GM19467 (cell line): ENCODE measurements around the gene APC2.
"Not testable (repeated sequence)": the region's sequence is repeated elsewhere in the genome, so short reads cannot be mapped to it uniquely, and the experiment has no call there.

Source experiments
- ATAC-seq: cut with Tn5 transposase; IDR thresholded peaks from one replicate; pipeline ENCODE4 v1.9.1; 2021; ENCODE audit warnings: mild to moderate bottlenecking, moderate library complexity; ENCODE audit not compliant: unreplicated experiment

The APC2 gene

DNA sequence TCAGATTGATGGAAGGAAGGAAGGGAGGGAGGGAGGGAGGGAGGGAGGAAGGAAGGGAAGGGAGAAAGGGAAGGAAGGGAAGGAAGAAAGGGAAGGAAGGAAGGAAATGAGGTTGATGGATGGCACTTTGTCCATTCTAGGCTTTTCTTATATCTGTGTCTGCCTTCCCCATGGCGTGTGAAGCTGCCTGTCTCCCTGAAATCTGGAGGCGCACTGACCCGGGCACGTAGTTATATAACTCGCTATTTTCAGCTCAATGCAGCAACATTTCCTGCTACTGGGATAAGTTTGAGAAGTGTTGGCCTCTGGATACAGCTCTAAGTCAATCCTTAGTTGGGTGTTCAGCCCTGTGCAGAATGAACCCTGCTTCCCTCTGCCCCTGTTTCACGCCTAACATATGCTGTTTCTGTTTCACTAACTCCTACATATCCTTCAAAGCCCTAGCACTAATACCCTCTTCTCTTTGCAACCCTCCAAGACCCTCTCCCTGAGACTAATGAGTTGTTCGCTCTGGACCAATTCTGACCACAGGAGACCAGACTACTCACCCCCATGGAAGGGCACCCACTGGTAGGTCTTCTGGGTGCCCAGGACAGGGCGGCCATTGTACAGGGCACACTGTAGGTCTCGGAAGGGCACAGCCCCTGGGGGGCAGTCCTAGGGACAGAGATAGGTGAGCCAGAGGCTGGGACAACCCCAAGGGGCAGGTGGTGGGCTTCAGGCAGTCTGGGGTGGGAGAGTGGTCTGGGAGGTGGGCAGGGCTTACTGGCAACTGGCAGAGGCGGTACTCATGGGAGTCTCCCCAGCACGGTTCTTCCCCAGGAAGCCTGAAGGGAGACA, 59.9 kb downstream of the APC2 start:
- no peak for ATAC-seq

DNA sequence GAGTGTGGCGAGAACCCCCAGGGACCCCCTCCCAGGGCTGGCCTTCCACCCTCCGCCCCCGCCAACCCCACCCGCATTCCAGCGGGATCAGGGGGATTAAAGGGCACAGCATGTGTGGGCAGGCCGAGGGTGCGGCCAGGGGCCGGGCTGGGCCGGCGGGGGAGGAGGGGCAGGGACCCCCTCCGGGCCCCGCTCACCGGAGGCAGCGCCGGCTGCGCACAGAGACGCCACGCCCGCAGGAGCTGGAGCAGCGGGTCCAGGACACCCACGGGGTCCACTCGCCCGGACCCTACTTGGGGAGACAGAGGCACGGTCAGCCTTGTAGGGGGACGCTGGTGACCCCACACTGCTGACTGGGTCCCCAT, 60.5 kb downstream of the APC2 start:
- no peak for ATAC-seq

DNA sequence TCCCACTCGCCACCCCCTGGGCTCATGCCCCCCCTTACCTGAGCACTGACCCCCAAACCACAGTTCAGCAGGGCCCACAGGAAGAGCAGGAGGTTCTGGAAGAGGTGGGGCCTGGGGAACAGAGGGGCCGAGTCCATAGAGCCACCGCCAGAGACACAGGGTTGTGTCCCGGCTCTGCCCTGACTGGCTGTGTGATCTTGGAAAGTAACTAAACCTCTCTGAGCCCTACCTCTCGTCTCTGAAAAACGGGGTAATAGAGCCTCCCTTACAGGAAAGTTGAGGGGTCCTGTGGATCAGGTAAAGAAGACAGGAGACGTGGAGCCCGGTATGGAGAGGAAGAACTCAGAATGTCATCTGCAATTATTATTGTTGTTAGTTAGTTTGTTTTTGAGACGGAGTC, 60.9 kb downstream of the APC2 start:
- ATAC-seq: no peak

DNA sequence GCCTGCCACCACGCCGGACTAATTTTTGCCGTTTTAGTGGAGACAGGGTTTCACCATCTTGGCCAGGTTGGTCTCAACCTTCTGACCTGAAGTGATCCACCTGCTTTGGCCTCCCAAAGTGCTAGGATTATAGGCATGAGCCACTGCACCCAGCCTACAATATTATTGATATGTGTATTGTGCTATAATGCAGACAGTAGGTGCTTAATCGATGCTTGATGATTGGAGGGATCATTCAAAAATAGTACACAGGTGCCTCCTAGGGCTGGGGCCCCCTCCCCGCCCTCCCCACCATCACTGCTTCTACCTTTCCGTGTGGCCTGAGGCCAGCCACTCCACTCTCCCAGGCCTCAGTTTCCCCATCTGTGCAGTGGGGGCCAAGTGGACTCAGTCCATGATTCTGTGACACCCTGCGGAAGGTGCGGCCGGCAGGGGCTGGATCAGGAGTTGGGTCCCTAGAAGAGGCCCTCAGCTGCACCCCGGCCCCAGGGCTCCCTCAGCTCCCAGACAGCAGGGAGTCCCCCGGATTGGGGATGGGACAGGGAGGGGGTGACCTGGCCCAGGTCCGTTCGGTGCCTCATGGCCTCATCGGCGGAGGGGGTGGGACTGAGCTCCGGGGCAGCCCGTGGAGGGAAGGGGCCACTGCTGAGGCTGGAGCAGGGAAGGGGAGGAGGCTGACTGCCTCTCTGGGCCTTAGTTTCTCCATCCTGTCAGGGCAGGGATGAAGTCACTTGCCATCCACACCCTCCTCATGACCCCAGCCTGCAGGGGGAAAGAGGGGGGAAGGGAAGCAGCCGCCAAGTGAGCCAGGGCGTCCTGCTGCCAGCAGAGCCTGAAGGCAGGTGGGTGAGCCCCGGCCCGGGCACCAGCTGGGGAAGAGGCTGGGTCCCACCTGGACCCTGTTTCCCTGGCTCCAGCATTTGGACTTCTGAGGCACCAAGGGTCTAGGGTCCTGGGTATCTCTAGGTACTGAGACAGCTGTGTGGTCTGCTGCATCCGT, 61.7 kb downstream of the APC2 start:
- ATAC-seq: no peak

DNA sequence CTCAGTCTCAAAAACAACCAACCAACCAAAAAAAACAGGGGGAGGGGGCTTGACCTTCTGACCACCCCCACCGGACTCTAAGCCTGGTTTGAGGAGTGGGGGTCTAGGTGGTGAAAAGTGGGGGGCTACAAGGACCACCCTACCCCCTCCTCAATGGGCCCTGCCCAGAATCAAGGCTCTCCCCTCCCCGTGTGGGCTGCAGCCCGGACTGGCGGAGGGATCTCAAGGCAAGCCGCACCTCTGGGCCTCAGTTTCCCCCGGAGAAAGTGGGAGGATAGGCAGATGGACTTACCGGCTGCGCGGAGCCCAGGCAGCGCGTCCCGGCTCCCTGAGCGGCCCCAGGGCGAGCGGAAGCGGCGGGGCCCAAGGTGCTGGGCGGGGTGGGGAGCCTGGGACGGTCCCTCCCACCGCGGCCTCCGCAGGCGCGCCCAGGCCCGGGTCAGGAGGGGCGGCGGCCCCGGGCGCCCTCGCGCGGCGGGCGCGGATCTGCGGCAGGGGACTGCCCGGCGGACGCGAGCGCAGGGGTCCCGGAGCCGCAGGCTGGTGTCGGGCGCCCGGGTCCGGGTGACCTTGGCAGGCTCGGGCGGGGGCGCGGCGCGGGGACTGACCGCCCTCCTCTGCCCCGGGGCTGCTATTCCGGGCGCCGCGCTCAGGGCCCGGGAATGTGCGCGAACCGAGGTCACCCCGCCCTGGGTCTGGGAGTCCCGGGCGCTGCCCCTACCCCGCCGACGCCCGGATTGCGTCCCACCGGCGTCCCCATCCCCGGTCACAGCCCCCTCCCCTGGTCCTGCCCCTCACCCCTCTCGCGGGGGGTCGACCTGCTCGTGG, 63.0 kb downstream of the APC2 start, which contains the start of gene ADAMTSL5:
TSS of gene ADAMTSL5 (minus strand) at position 349 of the 828 bp plus-strand sequence. CDS start 2,076 bp downstream, outside the sequence.
- no peak for ATAC-seq

DNA sequence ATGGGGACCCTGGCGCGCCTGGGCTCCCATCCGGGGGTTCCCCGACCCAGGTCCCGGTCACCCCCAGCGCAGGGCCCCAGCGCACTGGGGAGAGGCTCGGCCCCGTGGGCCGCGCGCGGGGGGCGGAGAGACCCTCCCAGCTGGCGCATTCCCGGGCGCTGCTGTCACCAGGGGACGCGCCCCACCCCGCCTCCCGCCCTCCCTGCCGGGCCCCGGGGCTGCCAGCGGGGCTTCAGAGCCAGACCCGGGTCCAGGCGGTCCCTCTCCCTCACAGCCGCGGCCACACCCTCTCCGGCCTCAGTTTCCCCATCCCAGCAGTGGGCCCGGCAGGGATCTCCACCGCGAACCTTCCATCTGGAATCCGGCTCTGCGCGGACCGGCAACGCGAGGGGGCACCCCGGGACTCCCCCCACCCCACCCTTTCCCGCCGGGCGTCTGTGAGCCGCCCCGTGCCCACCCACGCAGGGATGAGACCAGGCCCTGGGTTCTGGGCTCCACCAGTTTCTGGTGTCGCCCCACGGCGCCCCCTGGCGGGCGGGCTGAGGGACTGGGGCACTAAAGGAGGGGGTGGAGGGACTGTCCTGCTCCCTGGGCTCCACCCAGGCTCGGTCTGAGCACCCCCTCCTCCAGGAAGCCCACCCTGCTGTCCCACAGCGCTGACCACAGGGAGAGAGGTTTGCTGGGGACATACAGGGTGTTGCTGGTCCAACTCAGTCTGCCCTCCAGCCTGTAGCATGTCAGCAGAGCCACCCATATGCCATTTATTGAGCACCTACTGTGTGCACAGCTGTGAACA, 63.8 kb downstream of the APC2 start:
- ATAC-seq: no peak

DNA sequence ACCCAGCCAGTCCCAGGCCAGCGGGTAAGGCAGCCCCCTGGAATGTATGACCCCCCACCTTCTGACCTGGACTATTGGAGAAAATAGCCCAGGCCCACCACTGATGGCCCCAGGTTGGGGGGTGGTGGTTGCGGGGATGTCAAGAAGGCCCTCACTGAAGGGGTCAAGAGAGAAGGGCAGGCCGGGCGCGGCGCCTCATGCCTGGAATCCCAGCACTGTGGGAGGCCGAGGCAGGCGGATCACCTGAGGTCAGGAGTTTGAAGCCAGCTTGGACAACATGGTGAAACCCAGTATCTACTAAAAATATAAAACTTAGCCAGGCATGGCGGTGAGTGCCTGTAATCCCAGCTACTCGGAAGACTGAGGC, 64.4 kb downstream of the APC2 start:
- no peak for ATAC-seq

DNA sequence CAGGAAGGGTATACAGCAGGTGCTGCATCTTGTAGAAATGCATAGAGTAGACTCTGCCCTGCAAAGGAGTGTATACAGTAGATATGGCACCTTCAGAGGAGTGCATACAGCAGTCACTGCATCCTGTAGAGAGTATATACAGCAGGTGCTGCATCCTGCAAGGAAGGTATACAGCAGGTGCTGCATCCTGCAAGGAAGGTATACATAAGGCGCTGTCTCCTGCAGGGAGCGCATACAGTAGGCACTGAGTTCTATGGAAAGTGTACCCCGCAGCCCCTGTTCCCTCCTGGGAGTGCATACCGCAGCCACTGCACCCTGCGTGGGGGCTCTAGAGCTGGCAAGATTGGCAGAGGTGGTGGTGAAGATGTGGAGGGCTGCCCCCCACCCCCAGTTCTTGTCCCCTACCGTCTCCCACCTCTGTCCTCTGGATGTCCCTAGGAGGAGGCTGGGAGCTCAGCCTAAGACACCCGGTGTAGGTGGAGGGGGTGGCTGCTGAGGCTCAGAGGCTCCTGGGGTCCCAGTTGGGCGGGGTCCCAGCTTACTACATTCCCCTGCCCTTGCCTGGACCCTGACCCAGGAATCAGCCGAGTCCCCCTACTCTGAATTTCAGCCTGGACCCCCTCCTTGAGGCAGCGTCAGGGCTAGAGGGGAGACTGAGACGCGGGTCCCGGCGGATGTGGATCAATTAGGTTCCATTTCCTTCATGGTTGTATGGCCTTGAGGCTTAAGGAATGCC, 65.2 kb downstream of the APC2 start:
- ATAC-seq: no peak

DNA sequence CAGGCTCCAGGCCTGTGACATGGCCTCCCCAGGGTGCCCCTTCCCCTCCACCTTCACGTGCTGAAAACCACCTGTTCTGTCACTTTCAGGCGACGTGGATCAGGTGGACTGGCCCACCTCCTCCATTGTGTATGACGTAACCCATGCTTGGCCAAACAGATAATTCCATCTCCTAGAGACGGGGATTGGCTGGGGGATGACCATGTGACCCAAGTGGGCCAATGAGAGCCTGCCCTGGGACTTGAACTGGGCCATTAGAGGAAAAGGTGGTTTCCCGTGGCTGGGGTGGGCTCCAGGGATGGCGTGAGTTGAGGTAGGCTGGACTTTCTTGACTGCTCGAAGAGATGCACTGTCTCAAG, 66.5 kb downstream of the APC2 start:
- no peak for ATAC-seq

DNA sequence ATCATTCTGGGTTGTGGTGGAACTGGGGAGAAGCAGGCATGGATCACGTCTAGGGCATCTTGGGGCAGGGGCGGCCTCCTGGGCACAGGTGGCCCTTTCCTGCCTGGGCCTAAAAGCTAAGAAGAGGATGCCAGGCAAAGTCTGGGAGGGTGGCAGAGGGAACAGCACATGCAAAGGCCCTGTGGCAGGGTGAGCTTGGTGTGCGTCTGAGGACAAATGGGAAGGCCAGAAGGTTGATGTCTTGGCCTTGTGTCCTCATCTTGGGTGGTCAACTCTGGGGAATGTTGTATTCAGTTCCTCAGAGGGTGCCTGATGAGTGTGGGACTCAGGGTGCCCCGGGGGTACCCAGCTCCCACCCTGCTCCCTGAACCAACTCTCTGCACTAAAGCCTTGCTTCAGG, 68.5 kb downstream of the APC2 start:
- no peak for ATAC-seq

DNA sequence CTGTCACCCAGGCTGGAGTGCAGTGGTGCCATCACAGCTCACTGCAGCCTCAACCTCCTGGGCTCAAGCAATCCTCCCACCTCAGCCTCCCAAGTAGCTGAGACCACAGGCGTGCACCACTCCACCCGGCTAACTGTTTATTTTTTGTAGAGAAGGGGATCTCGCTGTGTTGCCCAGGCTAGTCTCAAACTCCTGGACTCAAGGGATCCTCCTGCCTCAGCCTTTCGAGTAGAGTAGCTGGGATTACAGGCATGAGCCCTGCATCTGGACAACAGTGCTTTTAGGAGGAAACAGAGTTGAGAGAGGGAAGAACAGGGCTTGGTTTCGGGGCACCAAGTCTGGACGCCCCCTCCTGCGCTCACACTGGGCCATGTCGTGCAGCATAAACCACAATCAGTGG, 69.9 kb downstream of the APC2 start:
- ATAC-seq: not testable (repeated sequence)

DNA sequence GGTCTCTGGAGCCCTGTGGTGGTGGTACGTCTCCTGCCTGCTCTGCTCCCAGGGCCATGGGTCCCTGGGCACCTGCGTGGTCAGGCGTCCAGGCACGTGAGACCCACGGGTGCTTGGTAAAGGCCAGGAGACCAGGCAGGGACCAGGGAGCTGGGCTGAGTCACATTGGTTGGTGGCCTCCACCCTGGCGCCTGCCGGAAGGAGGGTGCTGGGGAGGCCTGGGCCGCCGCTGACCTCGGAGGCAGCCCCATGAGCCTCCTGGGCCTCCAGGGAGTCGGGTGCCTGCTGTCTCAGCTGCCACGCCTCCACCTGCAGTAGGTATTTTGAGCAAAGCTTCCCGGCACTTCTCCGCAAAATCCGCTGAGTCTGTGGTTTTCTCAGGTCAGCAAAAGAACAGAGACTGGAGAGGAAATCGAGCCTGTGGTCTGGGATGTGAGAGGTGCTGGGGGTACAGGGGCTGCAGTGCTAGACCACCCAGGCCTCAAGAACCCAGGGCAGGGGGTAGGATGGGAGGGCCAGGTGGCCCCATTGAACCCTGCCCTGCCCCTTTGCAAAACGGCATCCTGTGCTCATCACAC, 70.4 kb downstream of the APC2 start:
- ATAC-seq: no peak

DNA sequence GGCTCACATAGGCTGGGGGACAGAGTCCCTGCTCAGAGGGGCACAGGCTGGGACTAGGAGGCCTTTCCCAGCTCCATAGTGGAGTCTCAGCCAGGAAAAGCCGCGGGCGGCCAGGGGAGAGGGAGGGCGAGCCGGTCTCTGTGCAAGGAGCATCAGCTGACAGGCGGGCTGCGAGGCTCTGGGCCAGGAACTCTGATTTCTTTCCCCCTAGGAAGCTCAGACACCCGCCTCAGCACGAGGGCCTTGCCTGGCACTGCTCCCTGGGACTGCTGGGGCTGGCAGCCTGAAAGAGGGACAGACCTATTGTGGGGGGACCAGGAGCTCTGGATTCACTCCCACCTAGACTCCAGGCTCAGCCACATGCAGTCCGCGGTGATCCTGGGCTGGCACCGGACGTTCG, 71.7 kb downstream of the APC2 start:
- ATAC-seq: no peak

DNA sequence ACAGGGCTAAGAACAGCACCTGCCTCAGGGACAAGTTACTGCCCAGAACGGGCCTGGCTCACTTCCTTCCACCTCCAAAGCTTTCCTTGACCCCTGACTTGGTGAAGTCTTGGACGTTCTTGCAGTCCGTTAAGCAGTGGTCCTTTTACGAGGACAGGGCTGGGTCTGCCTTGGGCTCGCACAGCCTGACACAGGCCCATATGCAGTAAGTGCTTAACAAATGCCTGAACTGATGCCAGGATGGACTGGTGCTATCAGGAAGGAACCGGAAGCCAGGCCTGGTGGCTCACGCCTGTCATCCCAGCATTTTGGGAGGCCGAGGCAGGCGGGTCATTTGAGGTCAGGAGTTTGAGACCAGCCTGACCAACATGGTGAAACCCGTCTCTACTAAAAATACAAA, 72.1 kb downstream of the APC2 start:
- no peak for ATAC-seq

DNA sequence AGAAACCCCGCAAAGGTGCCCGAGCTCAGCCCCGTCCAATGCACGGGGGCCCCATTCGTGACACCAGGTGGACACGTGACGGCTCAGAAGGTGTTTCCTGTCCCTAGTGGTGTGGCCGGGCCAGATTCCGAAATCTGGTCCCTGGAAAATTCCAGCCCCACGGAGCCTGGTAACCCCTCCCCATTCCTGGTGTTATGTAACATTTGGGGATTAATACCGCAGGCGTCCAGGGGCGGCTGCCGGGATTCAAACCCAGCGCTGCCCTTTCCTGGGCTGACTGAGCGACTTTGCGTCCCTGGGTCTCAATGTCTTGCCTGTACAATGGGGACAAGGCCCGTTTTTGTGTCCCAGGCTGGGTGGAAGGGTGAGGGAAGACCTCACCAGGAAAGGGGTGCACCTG, 72.9 kb downstream of the APC2 start:
- no peak for ATAC-seq
